DOHH2 (cell line): Measurements from ENCODE around the gene PCSK5.

Source experiments
- H3F3A ChIP-seq: fragments of 200-600 bp; sonication (generic), shearing (Covaris generic); 2 replicates; pipeline ENCODE4 v1.6.0; 2016; ENCODE audit warnings: antibody characterized with exemption, mild to moderate bottlenecking; ENCODE audit not compliant: control insufficient read depth, insufficient read depth
- H3K27ac ChIP-seq: fragments of 200-600 bp; sonication (generic); 2 replicates; pipeline ENCODE4 v1.5.1; 2014; ENCODE audit warnings: low read depth, mild to moderate bottlenecking, low read length, moderate library complexity
- H3K27me3 ChIP-seq: fragments of 200-600 bp; sonication (generic); 2 replicates; pipeline ENCODE4 v1.6.1; 2014; ENCODE audit warnings: mild to moderate bottlenecking, low read length, mixed read lengths; ENCODE audit not compliant: control insufficient read depth
- H3K36me3 ChIP-seq: fragments of 200-600 bp; sonication (generic); 2 replicates; pipeline ENCODE4 v1.6.1; 2014; ENCODE audit warnings: mild to moderate bottlenecking, low read length, moderate library complexity, mixed read lengths; ENCODE audit not compliant: control insufficient read depth
- H3K4me1 ChIP-seq: fragments of 200-600 bp; sonication (generic); 2 replicates; pipeline ENCODE4 v1.6.1; 2014; ENCODE audit warnings: mild to moderate bottlenecking, low read length, mixed read lengths; ENCODE audit not compliant: control insufficient read depth
- H3K4me2 ChIP-seq: fragments of 200-600 bp; sonication (generic); 2 replicates; pipeline ENCODE4 v1.6.0; 2014; ENCODE audit warnings: mild to moderate bottlenecking, low read length, moderate library complexity
- H3K4me3 ChIP-seq: fragments of 200-600 bp; sonication (generic); 2 replicates; pipeline ENCODE4 v1.5.1; 2014; ENCODE audit warnings: mild to moderate bottlenecking, low read length, mixed read lengths
- H3K79me2 ChIP-seq: fragments of 200-600 bp; sonication (generic); 2 replicates; pipeline ENCODE4 v1.6.1; 2014; ENCODE audit warnings: mild to moderate bottlenecking, low read length, mixed read lengths; ENCODE audit not compliant: control insufficient read depth
- H3K9me2 ChIP-seq: fragments of 200-600 bp; sonication (generic); replicated peaks from 2 replicates; pipeline ENCODE4 v1.6.1; 2014; ENCODE audit warnings: mild to moderate bottlenecking, low read length, mixed read lengths; ENCODE audit not compliant: control insufficient read depth
- H3K9me3 ChIP-seq: fragments of 200-600 bp; sonication (generic); 2 replicates; pipeline ENCODE4 v1.6.1; 2014; ENCODE audit warnings: antibody characterized with exemption, low read length, mixed read lengths; ENCODE audit not compliant: control insufficient read depth, insufficient read depth
- H4K20me1 ChIP-seq: fragments of 200-600 bp; sonication (generic); 2 replicates; pipeline ENCODE4 v1.6.0; 2014; ENCODE audit warnings: low read depth, mild to moderate bottlenecking, antibody characterized with exemption, low read length, moderate library complexity; ENCODE audit not compliant: control insufficient read depth, insufficient read depth
- EZH2phosphoT487 ChIP-seq: fragments of 200-600 bp; sonication (generic); IDR thresholded peaks from 2 replicates; pipeline ENCODE4 v1.6.1; 2017; ENCODE audit warnings: borderline replicate concordance, mild to moderate bottlenecking, antibody characterized with exemption, low read length, moderate library complexity, mixed read lengths
- TF ChIP-seq, protein P1 (sequence below): fragments of 200-600 bp; sonication (generic); IDR thresholded peaks from one replicate; pipeline ENCODE4 v1.5.1; 2014; ENCODE audit warnings: antibody characterized with exemption, mild to moderate bottlenecking, low read depth, low read length; ENCODE audit not compliant: poor library complexity, severe bottlenecking

The PCSK5 gene

DNA sequence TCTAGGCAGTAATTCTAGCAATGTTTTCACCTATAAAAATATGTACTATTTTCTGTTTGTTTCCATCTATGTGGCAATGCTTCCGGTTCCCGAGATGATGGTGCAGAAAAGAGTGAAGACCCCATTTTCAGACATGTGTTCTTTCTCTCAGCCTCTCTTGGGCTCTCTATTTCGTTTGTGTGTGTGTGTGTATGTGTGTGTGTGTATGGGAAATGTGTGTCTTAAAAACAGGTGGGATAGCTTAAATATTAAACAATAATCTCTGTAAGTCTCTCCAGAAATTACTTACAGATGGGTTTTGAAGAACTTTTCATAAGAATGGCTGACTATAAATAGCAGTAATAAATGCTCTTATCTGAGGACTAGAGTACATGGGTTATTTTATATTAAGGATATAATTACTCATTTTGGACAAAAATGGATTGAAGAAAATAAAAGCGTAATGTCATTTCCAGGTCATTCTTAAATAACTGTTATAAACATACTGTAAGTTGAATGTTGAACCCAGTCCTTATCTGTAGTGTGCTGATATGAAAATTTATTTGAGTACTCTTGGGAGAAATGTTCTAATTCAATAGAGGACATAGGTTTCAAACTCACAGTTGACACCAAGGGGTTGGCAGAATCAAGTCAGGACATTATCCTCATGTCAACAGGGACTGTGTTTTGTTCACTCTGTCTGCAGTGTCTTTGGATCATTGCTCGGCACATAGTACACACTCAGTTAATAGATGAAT lies 31.1 kb downstream of the PCSK5 start:
- Histone ChIP-seq H3K4me1 (no peaks in the 10 kb centered on the region), H3K27ac (no peak overlapping the region), H4K20me1 (no peaks in the 10 kb centered on the region), H3F3A (no peaks in the 10 kb centered on the region), H3K79me2 (no peaks in the 10 kb centered on the region), H3K9me2 (no peaks in the 10 kb centered on the region), H3K4me2 (no peak overlapping the region), H3K27me3 (no peaks in the 10 kb centered on the region), H3K36me3 (no peaks in the 10 kb centered on the region), H3K4me3 (no peak overlapping the region), H3K9me3 (no peaks in the 10 kb centered on the region)
- TF ChIP-seq EZH2phosphoT487, result no peak
- TF ChIP-seq, protein P1, sequence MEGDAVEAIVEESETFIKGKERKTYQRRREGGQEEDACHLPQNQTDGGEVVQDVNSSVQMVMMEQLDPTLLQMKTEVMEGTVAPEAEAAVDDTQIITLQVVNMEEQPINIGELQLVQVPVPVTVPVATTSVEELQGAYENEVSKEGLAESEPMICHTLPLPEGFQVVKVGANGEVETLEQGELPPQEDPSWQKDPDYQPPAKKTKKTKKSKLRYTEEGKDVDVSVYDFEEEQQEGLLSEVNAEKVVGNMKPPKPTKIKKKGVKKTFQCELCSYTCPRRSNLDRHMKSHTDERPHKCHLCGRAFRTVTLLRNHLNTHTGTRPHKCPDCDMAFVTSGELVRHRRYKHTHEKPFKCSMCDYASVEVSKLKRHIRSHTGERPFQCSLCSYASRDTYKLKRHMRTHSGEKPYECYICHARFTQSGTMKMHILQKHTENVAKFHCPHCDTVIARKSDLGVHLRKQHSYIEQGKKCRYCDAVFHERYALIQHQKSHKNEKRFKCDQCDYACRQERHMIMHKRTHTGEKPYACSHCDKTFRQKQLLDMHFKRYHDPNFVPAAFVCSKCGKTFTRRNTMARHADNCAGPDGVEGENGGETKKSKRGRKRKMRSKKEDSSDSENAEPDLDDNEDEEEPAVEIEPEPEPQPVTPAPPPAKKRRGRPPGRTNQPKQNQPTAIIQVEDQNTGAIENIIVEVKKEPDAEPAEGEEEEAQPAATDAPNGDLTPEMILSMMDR, result no peak

- no peaks in the 10 kb centered on the region for H3K9me2 ChIP-seq
- H3K27me3 ChIP-seq, result no peaks in the 10 kb centered on the region
- H3K9me3 ChIP-seq, result no peaks in the 10 kb centered on the region
- no peaks in the 10 kb centered on the region for H3F3A ChIP-seq
- H3K36me3 ChIP-seq, result no peaks in the 10 kb centered on the region
- no peak overlapping the region for H3K27ac ChIP-seq
- no peak for TF ChIP-seq EZH2phosphoT487
- TF ChIP-seq, protein P1, result no peak
- H3K4me3 ChIP-seq, result no peak overlapping the region
- H4K20me1 ChIP-seq, result no peaks in the 10 kb centered on the region
- H3K79me2 ChIP-seq, result no peaks in the 10 kb centered on the region
- no peak overlapping the region for H3K4me2 ChIP-seq
- no peaks in the 10 kb centered on the region for H3K4me1 ChIP-seq
Observed at GRCh38 chr9:75926385-75926784, 35.9 kb downstream of the PCSK5 start.

DNA sequence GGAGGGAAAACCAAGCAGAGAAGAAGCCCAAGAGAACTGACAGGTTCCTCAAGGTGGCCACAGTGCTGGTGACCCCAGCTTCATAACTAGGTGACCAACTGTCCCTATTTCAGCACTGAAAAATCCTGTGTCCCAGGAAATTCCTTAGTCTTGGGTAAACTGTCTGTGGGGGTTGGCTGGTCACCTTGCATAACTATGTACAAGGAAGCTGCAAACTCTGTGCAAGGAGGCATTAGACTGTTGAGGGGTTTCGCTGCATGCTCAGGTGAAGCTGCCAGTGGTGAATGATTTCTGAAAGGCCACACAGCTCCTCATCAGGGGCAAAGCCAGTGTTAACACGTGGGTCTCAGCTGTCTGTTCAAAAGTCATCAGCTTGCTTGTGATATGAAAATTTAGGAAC lies 36.9 kb downstream of the PCSK5 start:
- Histone ChIP-seq H3K36me3 (no peaks in the 10 kb centered on the region), H3K27me3 (no peaks in the 10 kb centered on the region), H3K4me3 (no peak overlapping the region), H3K4me1 (no peaks in the 10 kb centered on the region), H3K9me3 (no peaks in the 10 kb centered on the region), H3K27ac (no peak overlapping the region), H3K79me2 (no peaks in the 10 kb centered on the region), H3K9me2 (no peaks in the 10 kb centered on the region), H4K20me1 (no peaks in the 10 kb centered on the region), H3F3A (no peaks in the 10 kb centered on the region), H3K4me2 (no peak overlapping the region)
- TF ChIP-seq, protein P1, result no peak
- TF ChIP-seq EZH2phosphoT487, result no peak
